K562 (cell line): Measurements from ENCODE around the gene JMJD1C. TPM values are rescaled to one million over a fixed set of nuclear protein-coding genes. Genes with fewer than 3 reads are reported as not detected.
A peak's percentile ranks its signal among the peaks of the same experiment; 100 is the strongest.

Experiments used
- CBX8 ChIP-seq: fragments of 200-600 bp; sonication (generic); IDR thresholded peaks from 2 replicates; pipeline ENCODE4 v1.6.1; 2012; ENCODE audit warnings: borderline replicate concordance, mixed run types, low read depth, mild to moderate bottlenecking, moderate library complexity, mixed read lengths, low read length, control low read depth, inconsistent platforms; ENCODE audit not compliant: poor library complexity, severe bottlenecking; ENCODE audit errors: extremely low read depth
- HMG20B ChIP-seq: fragments of 250-450 bp; sonication (Bioruptor Pico); IDR thresholded peaks from 2 replicates; pipeline ENCODE4 v1.5.0; 2021; ENCODE audit warnings: mild to moderate bottlenecking
- LEF1 ChIP-seq: fragments of 450-650 bp; IDR thresholded peaks from 2 replicates; pipeline ENCODE4 v1.6.1; 2016; ENCODE audit warnings: mild to moderate bottlenecking
- SMAD4 ChIP-seq: fragments of 250-450 bp; sonication (Bioruptor Pico); conservative IDR thresholded peaks from 2 replicates; pipeline ENCODE4 v1.8.0; 2021; ENCODE audit warnings: inconsistent platforms, mild to moderate bottlenecking, moderate library complexity
- SMARCA5 ChIP-seq: fragments of 450-650 bp; IDR thresholded peaks from 2 replicates; pipeline ENCODE4 v1.6.1; 2016
- TOE1 ChIP-seq, 2 experiments: fragments of 450-650 bp in 1 of 2; sonication (generic) in 1 of 2; formaldehyde crosslinking in 1 of 2; IDR thresholded peaks; 2 replicates each; pipeline versions ENCODE4 v1.7.1 to v1.8.0; 2016 to 2022; ENCODE audit warnings: borderline replicate concordance in 2 of 2, mild to moderate bottlenecking in 2 of 2, antibody characterized with exemption in 1 of 2, inconsistent platforms in 1 of 2, low read depth in 1 of 2, missing genetic modification reagents in 1 of 2, moderate library complexity in 1 of 2
- YBX1 ChIP-seq: fragments of 450-650 bp; IDR thresholded peaks from 2 replicates; pipeline ENCODE4 v1.7.1; 2016; ENCODE audit warnings: mild to moderate bottlenecking
- ZC3H11A ChIP-seq: IDR thresholded peaks from 2 replicates; pipeline ENCODE4 v1.6.1; 2012; ENCODE audit warnings: low read depth, low read length, improper control_type of control experiment
- ZKSCAN3 ChIP-seq: fragments of 250-450 bp; sonication (Bioruptor Pico); IDR thresholded peaks from 2 replicates; pipeline ENCODE4 v1.4.0; 2020
- ZNF175 ChIP-seq: fragments of 200-800 bp; sonication (Bioruptor generic); IDR thresholded peaks from 2 replicates; pipeline ENCODE4 v1.6.1; 2016; ENCODE audit warnings: low read depth, mild to moderate bottlenecking, missing genetic modification characterization, missing compliant biosample characterization
- ZNF232 ChIP-seq: sonication (generic); formaldehyde crosslinking; IDR thresholded peaks from 2 replicates; pipeline ENCODE4 v1.8.0; 2022; ENCODE audit warnings: mild to moderate bottlenecking, missing genetic modification reagents
- ZNF507 ChIP-seq: conservative IDR thresholded peaks from 2 replicates; pipeline ENCODE4 v1.6.1; 2017; ENCODE audit warnings: missing genetic modification characterization, missing compliant biosample characterization
- polyA plus RNA-seq, 8 experiments: library from polyadenylated mRNA; depleted of rRNA in 4 of 8; stranded (reverse) in 5 of 8; unstranded in 3 of 8; fragments of >200 nt; fragmentation: Nextera tagmentation in 2 of 8; fragmentation: Illumina TruSeq in 1 of 8; extraction: Ambion mirVana in 2 of 8; extraction: Trizol in 1 of 8; gene quantifications; 2 replicates each; pipeline versions ENCODE4 v1.2.1 to v1.2.3, GENCODE V29; 2011 to 2014; ENCODE audit warnings: inconsistent platforms in 1 of 8, missing spikeins in 1 of 8
- total RNA-seq, 7 experiments: library from RNA; depleted of rRNA in 6 of 7; stranded (reverse); fragments of >200 nt in 6 of 7; fragmentation: Illumina TruSeq in 2 of 7; extraction: Trizol in 2 of 7; gene quantifications; 2 replicates each; pipeline versions ENCODE4 v1.2.1 to v1.2.3, GENCODE V29; 2011 to 2021; ENCODE audit warnings: low replicate concordance in 1 of 7
- TF ChIP-seq, protein P1 (sequence below): fragments of 450-650 bp; IDR thresholded peaks from 2 replicates; pipeline ENCODE4 v1.6.1; 2016; ENCODE audit warnings: low read depth
- TF ChIP-seq, protein P2 (sequence below): IDR thresholded peaks from 2 replicates; pipeline ENCODE4 v1.6.1; 2012; ENCODE audit warnings: low read depth, low read length, improper control_type of control experiment, borderline replicate concordance
- TF ChIP-seq, protein P3 (sequence below): fragments of 450-650 bp; IDR thresholded peaks from one replicate; pipeline ENCODE4 v1.6.1; 2018; ENCODE audit warnings: mild to moderate bottlenecking, moderate library complexity; ENCODE audit not compliant: partially characterized antibody
- TF ChIP-seq, protein P4 (sequence below): fragments of 250-450 bp; sonication (Bioruptor Pico); IDR thresholded peaks from 2 replicates; pipeline ENCODE4 v1.8.0; 2022; ENCODE audit warnings: moderate library complexity, mild to moderate bottlenecking, inconsistent platforms

JMJD1C gene
- total and polyA plus RNA-seq, 9 of the 15 experiments (the other 6 are each of a cell fraction or from before 2014, with no cell fraction given) = 25.3 to 68.0 (median 47.2) TPM

DNA sequence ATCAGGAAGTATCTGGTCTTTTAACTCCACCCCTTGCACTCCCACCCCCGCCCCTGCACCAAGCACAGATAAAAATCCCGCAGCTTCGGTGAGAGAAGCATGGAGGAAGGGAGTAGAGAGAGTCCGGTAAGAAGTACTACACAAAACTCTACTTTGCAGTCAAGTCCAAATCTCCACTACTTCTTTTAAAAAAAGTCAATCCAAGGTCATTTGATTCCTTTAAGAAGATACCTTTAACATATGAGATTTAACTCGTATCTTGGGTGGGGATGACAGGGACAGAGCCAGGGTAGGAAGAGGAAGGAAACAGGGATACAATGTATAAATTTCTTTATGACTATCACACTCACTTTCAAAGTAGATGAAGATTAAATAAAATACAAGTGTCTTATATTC is 200.6 kb downstream of the JMJD1C start (continued):
- TF ChIP-seq, protein P1, sequence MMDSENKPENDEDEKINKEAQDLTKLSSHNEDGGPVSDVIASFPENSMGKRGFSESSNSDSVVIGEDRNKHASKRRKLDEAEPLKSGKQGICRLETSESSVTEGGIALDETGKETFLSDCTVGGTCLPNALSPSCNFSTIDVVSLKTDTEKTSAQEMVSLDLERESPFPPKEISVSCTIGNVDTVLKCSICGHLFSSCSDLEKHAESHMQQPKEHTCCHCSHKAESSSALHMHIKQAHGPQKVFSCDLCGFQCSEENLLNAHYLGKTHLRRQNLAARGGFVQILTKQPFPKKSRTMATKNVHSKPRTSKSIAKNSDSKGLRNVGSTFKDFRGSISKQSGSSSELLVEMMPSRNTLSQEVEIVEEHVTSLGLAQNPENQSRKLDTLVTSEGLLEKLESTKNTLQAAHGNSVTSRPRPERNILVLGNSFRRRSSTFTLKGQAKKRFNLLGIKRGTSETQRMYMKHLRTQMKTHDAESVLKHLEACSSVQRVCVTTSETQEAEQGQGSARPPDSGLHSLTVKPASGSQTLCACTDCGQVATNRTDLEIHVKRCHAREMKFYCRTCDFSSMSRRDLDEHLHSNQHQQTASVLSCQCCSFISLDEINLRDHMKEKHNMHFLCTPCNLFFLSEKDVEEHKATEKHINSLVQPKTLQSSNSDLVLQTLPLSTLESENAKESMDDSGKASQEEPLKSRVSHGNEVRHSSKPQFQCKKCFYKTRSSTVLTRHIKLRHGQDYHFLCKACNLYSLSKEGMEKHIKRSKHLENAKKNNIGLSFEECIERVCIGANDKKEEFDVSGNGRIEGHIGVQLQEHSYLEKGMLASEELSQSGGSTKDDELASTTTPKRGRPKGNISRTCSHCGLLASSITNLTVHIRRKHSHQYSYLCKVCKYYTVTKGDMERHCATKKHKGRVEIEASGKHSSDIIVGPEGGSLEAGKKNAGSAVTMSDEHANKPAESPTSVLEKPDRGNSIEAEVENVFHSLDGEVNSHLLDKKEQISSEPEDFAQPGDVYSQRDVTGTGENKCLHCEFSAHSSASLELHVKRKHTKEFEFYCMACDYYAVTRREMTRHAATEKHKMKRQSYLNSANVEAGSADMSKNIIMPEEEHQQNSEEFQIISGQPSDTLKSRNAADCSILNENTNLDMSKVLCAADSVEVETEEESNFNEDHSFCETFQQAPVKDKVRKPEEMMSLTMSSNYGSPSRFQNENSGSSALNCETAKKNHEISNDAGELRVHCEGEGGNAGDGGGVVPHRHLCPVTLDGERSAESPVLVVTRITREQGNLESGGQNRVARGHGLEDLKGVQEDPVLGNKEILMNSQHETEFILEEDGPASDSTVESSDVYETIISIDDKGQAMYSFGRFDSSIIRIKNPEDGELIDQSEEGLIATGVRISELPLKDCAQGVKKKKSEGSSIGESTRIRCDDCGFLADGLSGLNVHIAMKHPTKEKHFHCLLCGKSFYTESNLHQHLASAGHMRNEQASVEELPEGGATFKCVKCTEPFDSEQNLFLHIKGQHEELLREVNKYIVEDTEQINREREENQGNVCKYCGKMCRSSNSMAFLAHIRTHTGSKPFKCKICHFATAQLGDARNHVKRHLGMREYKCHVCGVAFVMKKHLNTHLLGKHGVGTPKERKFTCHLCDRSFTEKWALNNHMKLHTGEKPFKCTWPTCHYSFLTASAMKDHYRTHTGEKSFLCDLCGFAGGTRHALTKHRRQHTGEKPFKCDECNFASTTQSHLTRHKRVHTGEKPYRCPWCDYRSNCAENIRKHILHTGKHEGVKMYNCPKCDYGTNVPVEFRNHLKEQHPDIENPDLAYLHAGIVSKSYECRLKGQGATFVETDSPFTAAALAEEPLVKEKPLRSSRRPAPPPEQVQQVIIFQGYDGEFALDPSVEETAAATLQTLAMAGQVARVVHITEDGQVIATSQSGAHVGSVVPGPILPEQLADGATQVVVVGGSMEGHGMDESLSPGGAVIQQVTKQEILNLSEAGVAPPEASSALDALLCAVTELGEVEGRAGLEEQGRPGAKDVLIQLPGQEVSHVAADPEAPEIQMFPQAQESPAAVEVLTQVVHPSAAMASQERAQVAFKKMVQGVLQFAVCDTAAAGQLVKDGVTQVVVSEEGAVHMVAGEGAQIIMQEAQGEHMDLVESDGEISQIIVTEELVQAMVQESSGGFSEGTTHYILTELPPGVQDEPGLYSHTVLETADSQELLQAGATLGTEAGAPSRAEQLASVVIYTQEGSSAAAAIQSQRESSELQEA = no peak
- TF ChIP-seq TOE1 (IDR thresholded peaks at IDR 0.05; ENCODE audit: borderline replicate concordance) (no peak), TOE1 (CRISPR knock-in tag; IDR thresholded peaks at IDR 0.05; ENCODE audit: borderline replicate concordance, low read depth) (no peak), ZC3H11A (0 out of 2 replicates have a peak, but pooled peaks have one; percentile 68), YBX1 (no peak), HMG20B (CRISPR knock-in tag) (no peak), LEF1 (no peak), ZNF232 (CRISPR knock-in tag) (no peak), SMAD4 (no peak), ZNF507 (tag) (no peak), CBX8 (no peak), ZKSCAN3 (CRISPR knock-in tag) (no peak), ZNF175 (no peak), SMARCA5 (no peak)
- TF ChIP-seq, protein P2, sequence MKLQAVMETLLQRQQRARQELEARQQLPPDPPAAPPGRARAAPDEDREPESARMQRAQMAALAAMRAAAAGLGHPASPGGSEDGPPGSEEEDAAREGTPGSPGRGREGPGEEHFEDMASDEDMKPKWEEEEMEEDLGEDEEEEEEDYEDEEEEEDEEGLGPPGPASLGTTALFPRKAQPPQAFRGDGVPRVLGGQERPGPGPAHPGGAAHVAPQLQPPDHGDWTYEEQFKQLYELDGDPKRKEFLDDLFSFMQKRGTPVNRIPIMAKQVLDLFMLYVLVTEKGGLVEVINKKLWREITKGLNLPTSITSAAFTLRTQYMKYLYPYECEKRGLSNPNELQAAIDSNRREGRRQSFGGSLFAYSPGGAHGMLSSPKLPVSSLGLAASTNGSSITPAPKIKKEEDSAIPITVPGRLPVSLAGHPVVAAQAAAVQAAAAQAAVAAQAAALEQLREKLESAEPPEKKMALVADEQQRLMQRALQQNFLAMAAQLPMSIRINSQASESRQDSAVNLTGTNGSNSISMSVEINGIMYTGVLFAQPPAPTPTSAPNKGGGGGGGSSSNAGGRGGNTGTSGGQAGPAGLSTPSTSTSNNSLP = 0 out of 2 replicates have a peak, but pooled peaks have one; percentile 35
- TF ChIP-seq, protein P3, sequence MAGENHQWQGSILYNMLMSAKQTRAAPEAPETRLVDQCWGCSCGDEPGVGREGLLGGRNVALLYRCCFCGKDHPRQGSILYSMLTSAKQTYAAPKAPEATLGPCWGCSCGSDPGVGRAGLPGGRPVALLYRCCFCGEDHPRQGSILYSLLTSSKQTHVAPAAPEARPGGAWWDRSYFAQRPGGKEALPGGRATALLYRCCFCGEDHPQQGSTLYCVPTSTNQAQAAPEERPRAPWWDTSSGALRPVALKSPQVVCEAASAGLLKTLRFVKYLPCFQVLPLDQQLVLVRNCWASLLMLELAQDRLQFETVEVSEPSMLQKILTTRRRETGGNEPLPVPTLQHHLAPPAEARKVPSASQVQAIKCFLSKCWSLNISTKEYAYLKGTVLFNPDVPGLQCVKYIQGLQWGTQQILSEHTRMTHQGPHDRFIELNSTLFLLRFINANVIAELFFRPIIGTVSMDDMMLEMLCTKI = no peak
- TF ChIP-seq, protein P4, sequence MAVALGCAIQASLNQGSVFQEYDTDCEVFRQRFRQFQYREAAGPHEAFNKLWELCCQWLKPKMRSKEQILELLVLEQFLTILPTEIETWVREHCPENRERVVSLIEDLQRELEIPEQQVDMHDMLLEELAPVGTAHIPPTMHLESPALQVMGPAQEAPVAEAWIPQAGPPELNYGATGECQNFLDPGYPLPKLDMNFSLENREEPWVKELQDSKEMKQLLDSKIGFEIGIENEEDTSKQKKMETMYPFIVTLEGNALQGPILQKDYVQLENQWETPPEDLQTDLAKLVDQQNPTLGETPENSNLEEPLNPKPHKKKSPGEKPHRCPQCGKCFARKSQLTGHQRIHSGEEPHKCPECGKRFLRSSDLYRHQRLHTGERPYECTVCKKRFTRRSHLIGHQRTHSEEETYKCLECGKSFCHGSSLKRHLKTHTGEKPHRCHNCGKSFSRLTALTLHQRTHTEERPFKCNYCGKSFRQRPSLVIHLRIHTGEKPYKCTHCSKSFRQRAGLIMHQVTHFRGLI = no peak
